DMS53 treated with DMSO at 0.1 percent for 48 hours (cell line): Measurements from ENCODE around the gene GPHN.

Experiments used
- DNase-seq: peaks from one replicate; lab custom pipeline; 2025; ENCODE audit not compliant: unreplicated experiment; lab: John Stamatoyannopoulos, UW

The GPHN gene

GRCh38 chr14:66916421-66916820 is 408.5 kb downstream of the GPHN start:
- no peak for DNase-seq

- no peak for DNase-seq
Observed at GRCh38 chr14:66918527-66918926, 410.6 kb downstream of the GPHN start.

GRCh38 chr14:66920196-66920595 is 412.2 kb downstream of the GPHN start:
- no peak for DNase-seq

- no peak for DNase-seq
Observed at GRCh38 chr14:66923251-66923650, 415.3 kb downstream of the GPHN start.

GRCh38 chr14:66939409-66939808 is 431.5 kb downstream of the GPHN start:
- DNase-seq: no peak

GRCh38 chr14:66944872-66945271 is 436.9 kb downstream of the GPHN start:
- no peak for DNase-seq

GRCh38 chr14:66955159-66955558 is 447.2 kb downstream of the GPHN start:
- no peak for DNase-seq

GRCh38 chr14:66959437-66960050 is 451.6 kb downstream of the GPHN start:
- no peak for DNase-seq

GRCh38 chr14:66965831-66966230 is 457.9 kb downstream of the GPHN start:
- DNase-seq: no peak

GRCh38 chr14:66972469-66972868 is 464.5 kb downstream of the GPHN start:
- DNase-seq: no peak

GRCh38 chr14:66974397-66975025 is 466.6 kb downstream of the GPHN start:
- DNase-seq: no peak

- no peak for DNase-seq
Observed at GRCh38 chr14:66975251-66975650, 467.3 kb downstream of the GPHN start.

GRCh38 chr14:66979101-66979974 is 471.4 kb downstream of the GPHN start:
- no peak for DNase-seq

- no peak for DNase-seq
Observed at GRCh38 chr14:66982247-66982646, 474.3 kb downstream of the GPHN start.

- DNase-seq: no peak
Observed at GRCh38 chr14:66992776-66993175, 484.8 kb downstream of the GPHN start.

GRCh38 chr14:66993512-66993911 is 485.6 kb downstream of the GPHN start:
- no peak for DNase-seq

- DNase-seq: no peak
Observed at GRCh38 chr14:66998013-66998412, 490.1 kb downstream of the GPHN start.

GRCh38 chr14:66999978-67000377 is 492.0 kb downstream of the GPHN start:
- DNase-seq: no peak

- DNase-seq: no peak
Observed at GRCh38 chr14:67002994-67003753, 495.2 kb downstream of the GPHN start.

- no peak for DNase-seq
Observed at GRCh38 chr14:67004521-67004920, 496.6 kb downstream of the GPHN start.

- DNase-seq: no peak
Observed at GRCh38 chr14:67010602-67011001, 502.7 kb downstream of the GPHN start.
